Psoas muscle (tissue), 8 donors: ENCODE measurements around the gene PGS1. TPM values are rescaled to one million over a fixed set of nuclear protein-coding genes. Genes with fewer than 3 reads are reported as not detected.

Source experiments
- ATAC-seq, 4 donors: fragments of 200-7000 bp; cut with Tn5 transposase; one replicate each; pipeline ENCODE4 v1.9.1; 2020; ENCODE audit warnings: moderate library complexity in 3 of 4, mild to moderate bottlenecking in 2 of 4
- DNase-seq, 2 donors: peaks; one replicate each; pipeline ENCODE4 v3.0.0-alpha.2; 2020
- H3K27ac ChIP-seq: fragments of 200-600 bp; one replicate; pipeline ENCODE4 v1.8.0; 2022
- H3K27me3 ChIP-seq, 3 donors: fragments of 200-600 bp in 1 of 3; one replicate each; pipeline versions ENCODE4 v1.6.1 to v1.8.0; 2013 to 2022; ENCODE audit warnings: low read length in 2 of 3, mild to moderate bottlenecking in 2 of 3, moderate library complexity in 1 of 3; ENCODE audit not compliant: insufficient read depth in 3 of 3
- H3K36me3 ChIP-seq, 2 donors: fragments of 200-600 bp in 1 of 2; one replicate each; pipeline versions ENCODE4 v1.6.1 to v1.8.0; 2013 to 2022; ENCODE audit warnings: low read depth in 1 of 2, mild to moderate bottlenecking in 1 of 2, moderate library complexity in 1 of 2; ENCODE audit not compliant: insufficient read depth in 1 of 2
- H3K4me1 ChIP-seq: fragments of 200-600 bp; one replicate; pipeline ENCODE4 v1.8.0; 2022
- H3K4me3 ChIP-seq: fragments of 200-600 bp; one replicate; pipeline ENCODE4 v1.8.0; 2022; ENCODE audit warnings: mild to moderate bottlenecking
- H3K9me3 ChIP-seq: fragments of 200-600 bp; one replicate; pipeline ENCODE4 v1.8.0; 2022
- WGBS, 3 donors: extraction: QIAGEN DNeasy Blood & Tissue Kit; methylation state at CpG; one replicate each; pipeline versions ENCODE4 v1.1.6 to v1.1.7; 2013; 5-methylcytosine and 5-hydroxymethylcytosine counted together
- intact Hi-C, 2 donors: fragments of 100-400 bp; cut with DNase I; formaldehyde crosslinking; loops; one replicate each; pipeline versions ENCODE4 v1.11.0 to v1.14.2; 2022
- polyA plus RNA-seq, 3 donors: library from polyadenylated mRNA; stranded (reverse); fragments of 200-250 nt; gene quantifications; one replicate each; pipeline ENCODE4 v1.2.3, GENCODE V29; 2013
- total RNA-seq, 4 donors: library from RNA; stranded (reverse); fragmentation: NEBNext Ultra II Directional in 2 of 4; extraction: Animal tissue kit (Norgen Biotek cat#: 25700) in 2 of 4; gene quantifications; one replicate each; pipeline versions ENCODE4 v1.2.1 to v1.2.4, GENCODE V29; 2021 to 2023
- TF ChIP-seq, protein P1 (sequence below): fragments of 200-600 bp; IDR thresholded peaks from one replicate; pipeline ENCODE4 v1.8.0; 2022; ENCODE audit warnings: antibody characterized with exemption
- donor health status: healthy with polysubstance abuse.
- donor health status: DM: no; HTN: no; CAD: no; lungs with moderate emphysema.
- donor health status: Bipolar disorder and iron deficiency.
- donor health status: healthy.
- donor health status: DM: yes; HTN: yes; CAD: no.
- donor health status: DM: no; HTN: no; CAD: no.
- donor health status: DM: no; HTN: no; CAD: no.
- donor health status: DM: yes; HTN: yes; CAD: no.

The PGS1 gene
- total and polyA plus RNA-seq, 7 donors = 10.2 to 24.2 (median 16.3) TPM

DNA sequence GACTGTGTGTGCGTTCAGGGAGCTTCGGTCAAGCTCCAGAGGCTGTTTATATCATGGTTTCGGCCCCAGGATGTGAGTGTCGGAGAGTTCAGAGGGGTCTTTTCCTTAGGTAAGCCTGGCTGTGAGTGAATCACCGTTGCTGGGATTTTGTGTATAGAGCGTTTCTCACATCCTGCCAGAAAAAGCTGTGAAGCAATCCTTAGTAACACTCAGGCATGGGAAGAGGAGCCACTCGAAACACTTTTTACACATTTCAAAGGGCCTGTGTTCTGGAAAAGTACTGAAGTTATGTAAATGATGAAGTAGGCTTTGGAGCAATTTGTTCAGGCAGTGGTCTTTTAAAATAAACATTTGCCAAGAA lies 662 bp downstream of the PGS1 start:
- WGBS, 3 donors = 5 to 10% (median 5%) methylated on average over 7 of the region's 7 CpGs
- no peaks in the 10 kb centered on the region for H3K27me3 ChIP-seq
- intact Hi-C loops = no loop called here
- ATAC-seq (peak in 2 of 4 donors; percentile 9 to 16), DNase-seq (no peak)
- peaks cover 0 to 5% of the 10 kb centered on the region in 2 donors for H3K36me3 ChIP-seq
- H3K27ac ChIP-seq = peak overlapping the region; percentile 93
- no peaks in the 10 kb centered on the region for H3K9me3 ChIP-seq
- H3K4me3 ChIP-seq = peak overlapping the region; percentile 92
- peaks cover 51% of the 10 kb centered on the region for H3K4me1 ChIP-seq
- TF ChIP-seq, protein P1, sequence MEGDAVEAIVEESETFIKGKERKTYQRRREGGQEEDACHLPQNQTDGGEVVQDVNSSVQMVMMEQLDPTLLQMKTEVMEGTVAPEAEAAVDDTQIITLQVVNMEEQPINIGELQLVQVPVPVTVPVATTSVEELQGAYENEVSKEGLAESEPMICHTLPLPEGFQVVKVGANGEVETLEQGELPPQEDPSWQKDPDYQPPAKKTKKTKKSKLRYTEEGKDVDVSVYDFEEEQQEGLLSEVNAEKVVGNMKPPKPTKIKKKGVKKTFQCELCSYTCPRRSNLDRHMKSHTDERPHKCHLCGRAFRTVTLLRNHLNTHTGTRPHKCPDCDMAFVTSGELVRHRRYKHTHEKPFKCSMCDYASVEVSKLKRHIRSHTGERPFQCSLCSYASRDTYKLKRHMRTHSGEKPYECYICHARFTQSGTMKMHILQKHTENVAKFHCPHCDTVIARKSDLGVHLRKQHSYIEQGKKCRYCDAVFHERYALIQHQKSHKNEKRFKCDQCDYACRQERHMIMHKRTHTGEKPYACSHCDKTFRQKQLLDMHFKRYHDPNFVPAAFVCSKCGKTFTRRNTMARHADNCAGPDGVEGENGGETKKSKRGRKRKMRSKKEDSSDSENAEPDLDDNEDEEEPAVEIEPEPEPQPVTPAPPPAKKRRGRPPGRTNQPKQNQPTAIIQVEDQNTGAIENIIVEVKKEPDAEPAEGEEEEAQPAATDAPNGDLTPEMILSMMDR = no peak

DNA sequence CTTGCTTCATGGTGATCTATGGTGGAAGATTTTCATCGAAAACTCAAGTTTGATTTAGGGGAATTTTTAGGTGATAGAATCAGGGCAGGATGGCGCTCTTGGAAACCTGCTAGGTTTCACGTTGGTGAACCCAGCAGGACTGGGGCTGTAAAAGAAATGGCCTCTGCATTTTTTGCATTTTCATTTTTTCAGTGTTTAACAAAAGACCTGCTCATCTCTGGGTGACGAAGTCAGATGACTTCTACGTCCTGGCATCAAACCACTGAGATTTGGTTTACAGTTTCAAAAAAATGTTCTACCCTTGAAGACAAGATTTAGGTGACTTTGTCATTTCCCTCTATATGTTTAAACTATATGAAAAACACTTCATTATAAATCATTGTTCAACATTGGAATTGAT lies 1.9 kb downstream of the PGS1 start:
- TF ChIP-seq, protein P1 = no peak
- no peak overlapping the region for H3K4me3 ChIP-seq
- DNase-seq (no peak), ATAC-seq (no peak)
- intact Hi-C loops = no loop called here
- no peaks in the 10 kb centered on the region for H3K9me3 ChIP-seq
- no peaks in the 10 kb centered on the region for H3K27me3 ChIP-seq
- WGBS, 3 donors = 73 to 83% (median 82%) methylated on average over 5 of the region's 5 CpGs
- H3K27ac ChIP-seq = no peak overlapping the region
- peaks cover 64% of the 10 kb centered on the region for H3K4me1 ChIP-seq
- peaks cover 0 to 5% of the 10 kb centered on the region in 2 donors for H3K36me3 ChIP-seq

DNA sequence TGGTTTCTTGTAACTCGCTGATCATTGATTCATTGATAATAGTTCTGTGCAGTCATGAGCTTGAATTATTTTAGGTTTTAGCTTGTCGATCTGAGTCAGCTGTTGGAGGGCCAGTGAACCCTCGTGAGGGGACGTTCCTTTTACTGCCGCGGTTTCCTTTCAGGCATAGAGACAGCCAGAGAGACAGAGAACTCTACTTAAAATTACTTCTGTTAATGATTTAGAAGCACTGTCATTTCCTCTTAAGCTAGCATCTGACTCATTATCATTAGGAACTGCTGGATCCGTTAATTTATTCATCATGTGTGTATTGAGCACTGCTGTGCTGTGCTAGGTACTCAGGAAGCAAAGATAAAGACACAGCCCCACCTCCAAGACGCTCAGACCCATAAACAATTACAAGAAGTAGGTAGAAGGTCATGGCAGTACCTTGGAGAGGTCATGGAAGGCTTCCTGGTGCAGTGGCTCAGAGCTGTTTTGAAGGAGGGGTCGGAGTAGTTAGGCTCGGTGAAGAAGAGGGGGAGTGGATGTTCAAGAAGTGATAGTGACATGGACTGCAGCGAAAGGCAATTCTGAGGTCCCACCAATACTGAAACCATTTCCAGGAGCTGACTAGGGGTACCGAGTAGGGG lies 3.3 kb downstream of the PGS1 start:
- TF ChIP-seq, protein P1 = no peak
- DNase-seq = no peak
- Histone ChIP-seq H3K36me3 (peaks cover 0 to 5% of the 10 kb centered on the region in 2 donors), H3K9me3 (no peaks in the 10 kb centered on the region), H3K4me1 (peaks cover 77% of the 10 kb centered on the region), H3K27ac (peak overlapping the region; percentile 46), H3K27me3 (no peaks in the 10 kb centered on the region), H3K4me3 (no peak overlapping the region)
- intact Hi-C loops = no loop called here
- no peak for ATAC-seq
- 54 to 59% (median 57%) methylated on average over 12 of the region's 12 CpGs for WGBS, 3 donors

DNA sequence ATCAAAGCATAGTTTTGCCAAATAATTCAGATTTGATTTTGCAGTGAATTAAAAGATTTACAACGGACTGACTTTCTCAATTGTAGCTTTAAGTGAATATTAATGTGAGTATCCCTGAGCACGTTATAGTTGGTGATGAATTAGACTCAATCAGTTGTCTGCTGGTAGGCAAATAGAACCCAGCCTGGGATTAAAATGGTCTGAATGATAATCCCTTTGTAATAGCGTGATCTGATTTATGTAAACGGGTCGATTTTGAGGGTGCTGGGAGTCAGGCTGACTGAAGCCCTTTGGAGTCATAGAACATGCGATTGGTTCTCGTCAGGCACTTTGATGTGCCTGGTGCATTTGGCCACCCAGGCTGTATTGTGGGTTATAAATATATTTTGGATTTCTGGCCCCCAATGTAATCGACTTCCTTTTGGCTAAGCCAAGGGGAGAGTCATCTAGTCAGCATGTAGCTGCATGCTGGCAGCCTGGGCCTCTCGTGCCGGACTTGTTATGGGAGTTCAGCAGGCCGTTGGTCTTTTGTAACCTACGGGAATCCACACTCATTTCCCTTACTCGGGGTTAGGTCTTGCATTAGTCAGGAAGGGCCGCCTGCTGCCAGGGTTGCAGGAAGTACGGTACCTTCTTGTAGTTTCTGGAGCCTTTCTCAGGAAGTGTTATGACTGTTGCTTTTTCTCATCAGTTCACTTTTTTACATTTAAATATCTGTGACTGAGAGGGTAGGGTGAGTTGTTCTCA lies 5.4 kb downstream of the PGS1 start:
- Histone ChIP-seq H3K4me1 (peaks cover 87% of the 10 kb centered on the region), H3K27me3 (no peaks in the 10 kb centered on the region), H3K4me3 (no peak overlapping the region), H3K36me3 (peaks cover 0 to 10% of the 10 kb centered on the region in 2 donors), H3K9me3 (no peaks in the 10 kb centered on the region), H3K27ac (peak overlapping the region; percentile 84)
- TF ChIP-seq, protein P1 = no peak
- WGBS, 3 donors = 26 to 45% (median 34%) methylated on average over 15 of the region's 15 CpGs
- ATAC-seq = peak; percentile 93 to 94 (median 94)
- intact Hi-C loops = no loop called here
- DNase-seq = peak; percentile 85 to 91
